IPS-20b (cell line): ENCODE measurements around the gene GCH1.
"Not testable (repeated sequence)": the region's sequence is repeated elsewhere in the genome, so short reads cannot be mapped to it uniquely, and the experiment has no call there.

Experiments
- H3K27ac ChIP-seq: one replicate; pipeline ENCODE4 v1.5.1; 2013; ENCODE audit warnings: low read length
- H3K27me3 ChIP-seq: 2 replicates; pipeline ENCODE4 v1.6.1; 2013; ENCODE audit warnings: mild to moderate bottlenecking, low read length, inconsistent platforms; ENCODE audit not compliant: insufficient read depth
- H3K36me3 ChIP-seq: 2 replicates; pipeline ENCODE4 v1.6.1; 2013; ENCODE audit warnings: low read depth, mild to moderate bottlenecking, inconsistent platforms, low read length, moderate library complexity; ENCODE audit not compliant: insufficient read depth
- H3K4me1 ChIP-seq: 2 replicates; pipeline ENCODE4 v1.6.1; 2013; ENCODE audit warnings: mild to moderate bottlenecking, control low read depth, inconsistent platforms, low read length, moderate library complexity; ENCODE audit not compliant: insufficient read depth
- H3K4me3 ChIP-seq: 2 replicates; pipeline ENCODE4 v1.5.1; 2013; ENCODE audit warnings: mild to moderate bottlenecking, low read length, inconsistent platforms
- H3K9ac ChIP-seq: 2 replicates; pipeline ENCODE4 v1.6.1; 2013; ENCODE audit warnings: low read depth, mild to moderate bottlenecking, inconsistent platforms, low read length, moderate library complexity
- H3K9me3 ChIP-seq: 2 replicates; pipeline ENCODE4 v1.6.1; 2013; ENCODE audit warnings: mild to moderate bottlenecking, low read depth, low read length, inconsistent platforms; ENCODE audit not compliant: insufficient read depth

The GCH1 gene

GRCh38 chr14:54929556-54929955, 26.9 kb upstream of the GCH1 start:
- Histone ChIP-seq H3K9ac (no peak overlapping the region), H3K4me1 (no peaks in the 10 kb centered on the region), H3K4me3 (no peak overlapping the region), H3K27me3 (no peaks in the 10 kb centered on the region), H3K27ac (no peak overlapping the region), H3K36me3 (no peaks in the 10 kb centered on the region), H3K9me3 (no peaks in the 10 kb centered on the region)

DNA sequence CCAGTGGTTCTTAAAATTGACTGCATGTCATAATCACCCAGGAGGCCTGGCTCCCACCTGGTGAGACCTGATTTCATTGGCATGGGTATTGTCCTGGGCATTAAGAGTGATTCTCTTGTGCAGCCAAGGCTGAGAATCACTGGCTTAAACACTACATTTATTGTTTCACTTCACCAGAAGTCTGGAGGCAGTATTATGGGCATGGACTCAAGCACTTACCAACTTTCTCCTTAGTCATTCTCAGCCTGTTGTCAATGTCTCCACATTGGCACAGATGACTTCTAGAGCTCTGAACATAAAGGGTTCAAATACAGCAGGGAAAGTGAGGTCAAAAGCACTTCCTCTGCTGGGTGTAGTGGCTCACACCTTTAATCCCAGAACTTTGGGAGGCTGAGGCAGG, 25.6 kb upstream of the GCH1 start:
- H3K4me3 ChIP-seq: no peak overlapping the region
- H3K9me3 ChIP-seq: no peaks in the 10 kb centered on the region
- no peaks in the 10 kb centered on the region for H3K4me1 ChIP-seq
- no peak overlapping the region for H3K27ac ChIP-seq
- no peaks in the 10 kb centered on the region for H3K36me3 ChIP-seq
- H3K27me3 ChIP-seq: no peaks in the 10 kb centered on the region
- H3K9ac ChIP-seq: no peak overlapping the region

DNA sequence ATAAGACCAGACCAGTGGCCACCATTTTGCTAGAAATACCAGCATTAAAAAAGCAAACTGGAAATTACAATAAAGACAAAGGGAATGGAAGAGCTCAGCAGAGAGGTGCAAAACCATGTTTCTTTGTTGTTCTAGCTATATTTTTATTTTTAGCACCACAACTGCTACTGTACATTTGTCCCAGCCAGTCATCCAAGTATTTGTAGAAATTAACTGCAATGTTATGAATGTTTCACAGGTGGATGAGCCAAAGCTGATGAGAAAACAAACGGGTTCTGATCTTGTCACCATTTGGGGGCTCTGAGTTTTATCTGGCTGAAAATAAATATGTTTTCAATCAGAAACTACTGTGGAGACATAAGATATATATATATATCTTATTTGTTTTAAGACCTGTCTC, 24.9 kb upstream of the GCH1 start:
- Histone ChIP-seq H3K4me1 (no peaks in the 10 kb centered on the region), H3K27me3 (no peaks in the 10 kb centered on the region), H3K4me3 (no peak overlapping the region), H3K9ac (no peak overlapping the region), H3K9me3 (no peaks in the 10 kb centered on the region), H3K36me3 (no peaks in the 10 kb centered on the region), H3K27ac (no peak overlapping the region)

- not testable (repeated sequence) for H3K9ac ChIP-seq, H3K9me3 ChIP-seq, H3K27ac ChIP-seq, H3K36me3 ChIP-seq, H3K4me1 ChIP-seq, H3K27me3 ChIP-seq, H3K4me3 ChIP-seq
Observed at GRCh38 chr14:54926570-54926969, 23.9 kb upstream of the GCH1 start.

- no peaks in the 10 kb centered on the region for H3K9me3 ChIP-seq
- H3K36me3 ChIP-seq: no peaks in the 10 kb centered on the region
- no peaks in the 10 kb centered on the region for H3K4me1 ChIP-seq
- H3K27me3 ChIP-seq: no peaks in the 10 kb centered on the region
- H3K27ac ChIP-seq: no peak overlapping the region
- H3K9ac ChIP-seq: no peak overlapping the region
- H3K4me3 ChIP-seq: no peak overlapping the region
Observed at GRCh38 chr14:54922598-54922997, 20.0 kb upstream of the GCH1 start.

GRCh38 chr14:54920052-54920451, 17.4 kb upstream of the GCH1 start:
- Histone ChIP-seq H3K4me1 (no peaks in the 10 kb centered on the region), H3K9ac (no peak overlapping the region), H3K27ac (no peak overlapping the region), H3K36me3 (no peaks in the 10 kb centered on the region), H3K9me3 (no peaks in the 10 kb centered on the region), H3K4me3 (no peak overlapping the region), H3K27me3 (no peaks in the 10 kb centered on the region)

GRCh38 chr14:54919330-54919729, 16.7 kb upstream of the GCH1 start:
- Histone ChIP-seq H3K36me3 (no peaks in the 10 kb centered on the region), H3K9ac (no peak overlapping the region), H3K9me3 (no peaks in the 10 kb centered on the region), H3K4me1 (no peaks in the 10 kb centered on the region), H3K27me3 (no peaks in the 10 kb centered on the region), H3K27ac (no peak overlapping the region), H3K4me3 (no peak overlapping the region)

- Histone ChIP-seq H3K4me1 (no peaks in the 10 kb centered on the region), H3K36me3 (no peaks in the 10 kb centered on the region), H3K4me3 (no peak overlapping the region), H3K27me3 (no peaks in the 10 kb centered on the region), H3K9ac (no peak overlapping the region), H3K27ac (no peak overlapping the region), H3K9me3 (no peaks in the 10 kb centered on the region)
Observed at GRCh38 chr14:54918427-54918826, 15.8 kb upstream of the GCH1 start.

- no peaks in the 10 kb centered on the region for H3K4me1 ChIP-seq
- H3K9ac ChIP-seq: no peak overlapping the region
- H3K27me3 ChIP-seq: no peaks in the 10 kb centered on the region
- H3K9me3 ChIP-seq: no peaks in the 10 kb centered on the region
- no peaks in the 10 kb centered on the region for H3K36me3 ChIP-seq
- H3K27ac ChIP-seq: no peak overlapping the region
- H3K4me3 ChIP-seq: no peak overlapping the region
Observed at GRCh38 chr14:54916101-54916500, 13.5 kb upstream of the GCH1 start.

- no peak overlapping the region for H3K27ac ChIP-seq
- no peaks in the 10 kb centered on the region for H3K4me1 ChIP-seq
- no peak overlapping the region for H3K9ac ChIP-seq
- no peaks in the 10 kb centered on the region for H3K27me3 ChIP-seq
- H3K4me3 ChIP-seq: no peak overlapping the region
- H3K36me3 ChIP-seq: no peaks in the 10 kb centered on the region
- no peaks in the 10 kb centered on the region for H3K9me3 ChIP-seq
Observed at GRCh38 chr14:54909817-54910558, 7.4 kb upstream of the GCH1 start.

DNA sequence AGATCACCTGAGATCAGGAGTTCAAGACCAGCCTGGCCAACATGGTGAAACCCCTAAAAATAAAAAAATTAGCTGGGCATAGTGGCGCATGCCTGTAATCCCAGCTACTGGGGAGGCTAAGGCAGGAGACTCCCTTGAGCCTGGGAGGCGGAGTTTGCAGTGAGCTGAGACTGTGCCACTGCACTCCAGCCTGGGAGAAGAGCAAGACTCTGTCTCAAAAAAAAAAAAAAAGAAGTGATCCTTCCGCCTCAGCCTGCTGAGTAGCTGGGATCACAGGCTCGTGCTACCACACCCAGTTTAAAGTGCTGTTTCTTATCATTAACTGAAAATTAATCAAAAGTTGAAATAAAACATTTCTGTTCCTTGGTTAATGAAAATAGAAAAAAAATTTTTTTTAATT, 6.3 kb upstream of the GCH1 start:
- not testable (repeated sequence) for H3K36me3 ChIP-seq, H3K4me3 ChIP-seq, H3K9me3 ChIP-seq, H3K27ac ChIP-seq, H3K27me3 ChIP-seq, H3K9ac ChIP-seq, H3K4me1 ChIP-seq

GRCh38 chr14:54908190-54908589, 5.6 kb upstream of the GCH1 start:
- no peak overlapping the region for H3K27ac ChIP-seq
- no peaks in the 10 kb centered on the region for H3K4me1 ChIP-seq
- H3K4me3 ChIP-seq: no peak overlapping the region
- peaks cover 8% of the 10 kb centered on the region for H3K27me3 ChIP-seq
- H3K9me3 ChIP-seq: no peaks in the 10 kb centered on the region
- H3K36me3 ChIP-seq: no peaks in the 10 kb centered on the region
- H3K9ac ChIP-seq: no peak overlapping the region
